Natural killer cell (primary cell): ENCODE results near the gene DHRS4L2. TPM values are rescaled to one million over a fixed set of nuclear protein-coding genes. Genes with fewer than 3 reads are reported as not detected.
"Not testable (repeated sequence)": the region's sequence is repeated elsewhere in the genome, so short reads cannot be mapped to it uniquely, and the experiment has no call there.

ENCODE experiments used
- ATAC-seq, 3 donors: fragments of 150-1000 bp in 2 of 3; fragments of 200-7000 bp in 1 of 3; cut with Tn5 transposase; 1 replicate in 1 of 3; 2 replicates in 2 of 3; pipeline ENCODE4 v1.10.0; 2021; ENCODE audit warnings: mild to moderate bottlenecking in 2 of 3, moderate library complexity in 2 of 3
- DNase-seq, 2 donors: peaks; one replicate each; pipeline versions ENCODE4 v3.0.0 to v3.0.0-alpha.2; 2013 to 2021; ENCODE audit warnings: mixed read lengths in 1 of 2
- H3K27ac ChIP-seq: one replicate; pipeline ENCODE4 v1.5.1; 2013; ENCODE audit warnings: mild to moderate bottlenecking, low read length
- H3K27me3 ChIP-seq: one replicate; pipeline ENCODE4 v1.6.1; 2013; ENCODE audit warnings: low read length; ENCODE audit not compliant: control insufficient read depth, insufficient read depth
- H3K36me3 ChIP-seq: one replicate; pipeline ENCODE4 v1.6.1; 2013; ENCODE audit warnings: low read length; ENCODE audit not compliant: control insufficient read depth, insufficient read depth
- H3K4me1 ChIP-seq: one replicate; pipeline ENCODE4 v1.6.1; 2013; ENCODE audit warnings: low read length; ENCODE audit not compliant: control insufficient read depth, insufficient read depth
- H3K4me3 ChIP-seq: one replicate; pipeline ENCODE4 v1.5.1; 2013; ENCODE audit warnings: low read length
- H3K9me3 ChIP-seq: one replicate; pipeline ENCODE4 v1.6.1; 2013; ENCODE audit warnings: low read length; ENCODE audit not compliant: control insufficient read depth, insufficient read depth
- H3K27ac Mint-ChIP-seq, 2 donors: one replicate each; pipeline ENCODE4 v1.8.0; 2022; ENCODE audit warnings: mild to moderate bottlenecking in 2 of 2, mixed read lengths in 2 of 2, moderate library complexity in 1 of 2
- H3K27me3 Mint-ChIP-seq, 2 donors: one replicate each; pipeline ENCODE4 v1.8.0; 2022; ENCODE audit warnings: low read depth in 2 of 2, mixed read lengths in 2 of 2
- H3K36me3 Mint-ChIP-seq: one replicate; pipeline ENCODE4 v1.8.0; 2022; ENCODE audit warnings: mixed read lengths
- H3K4me1 Mint-ChIP-seq, 2 donors: one replicate each; pipeline ENCODE4 v1.8.0; 2022; ENCODE audit warnings: mixed read lengths in 2 of 2
- H3K4me3 Mint-ChIP-seq: one replicate; pipeline ENCODE4 v1.8.0; 2022; ENCODE audit warnings: mild to moderate bottlenecking, moderate library complexity, mixed read lengths
- H3K9me3 Mint-ChIP-seq, 2 donors: one replicate each; pipeline ENCODE4 v1.8.0; 2022; ENCODE audit warnings: mixed read lengths in 2 of 2
- CTCF ChIP-seq: fragments of 200-600 bp; IDR thresholded peaks from one replicate; pipeline ENCODE4 v1.8.0; 2022; ENCODE audit warnings: antibody characterized with exemption
- WGBS: methylation state at CpG from one replicate; pipeline ENCODE4 v1.1.7; 2013; ENCODE audit warnings: missing lambda C conversion rate; ENCODE audit not compliant: insufficient coverage; 5-methylcytosine and 5-hydroxymethylcytosine counted together
- intact Hi-C: fragments of 100-400 bp; cut with micrococcal nuclease; formaldehyde crosslinking; loops from one replicate; pipeline ENCODE4 v1.14.2; 2022
- total RNA-seq, 4 donors: library from RNA; stranded (reverse); fragments of 120-200 nt in 1 of 4; gene quantifications; one replicate each; pipeline versions ENCODE4 v1.2.3 to v1.2.4, GENCODE V29; 2013 to 2022

DHRS4L2 gene
- total RNA-seq, 3 donors from 2014 or later (not counting 1 experiment from before 2014, with no cell fraction given) = 8.6 to 12.4 (median 9.7) TPM

- Histone ChIP-seq H3K9me3 (peaks cover 5% of the 10 kb centered on the region), H3K4me3 (no peak overlapping the region), H3K36me3 (no peaks in the 10 kb centered on the region), H3K4me1 (peaks cover 21% of the 10 kb centered on the region), H3K27me3 (no peaks in the 10 kb centered on the region), H3K27ac (no peak overlapping the region)
- no peak for ATAC-seq
- WGBS = 92% methylated on average over 8 of the region's 8 CpGs
- Mint-ChIP-seq H3K4me3 (no peak overlapping the region), H3K9me3 (no peaks in the 10 kb centered on the region), H3K27me3 (no peaks in the 10 kb centered on the region), H3K36me3 (no peaks in the 10 kb centered on the region), H3K27ac (peak overlapping the region in 1 of 2 donors; percentile 23), H3K4me1 (peaks cover 31 to 36% of the 10 kb centered on the region in 2 donors)
- TF ChIP-seq CTCF = no peak
- DNase-seq = no peak
- intact Hi-C loops = no loop called here
Observed at GRCh38 chr14:23951590-23952201, 37.0 kb upstream of the DHRS4L2 start.

- peaks cover 21% of the 10 kb centered on the region for H3K4me1 ChIP-seq
- H3K27ac Mint-ChIP-seq = peak overlapping the region; percentile 85 to 95
- not testable (repeated sequence) for ATAC-seq, H3K9me3 ChIP-seq, H3K27me3 Mint-ChIP-seq, DNase-seq, H3K27me3 ChIP-seq, H3K9me3 Mint-ChIP-seq, H3K36me3 Mint-ChIP-seq, H3K36me3 ChIP-seq
- H3K4me3 ChIP-seq = peak overlapping the region; percentile 66
- WGBS = 73% methylated on average over 6 of the region's 6 CpGs
- intact Hi-C loops = loop anchor here (1.0 kb wide), 1 partner anchor 321 kb away; no protein-coding TSS in a partner anchor
- peak overlapping the region; percentile 61 for H3K27ac ChIP-seq
- H3K4me3 Mint-ChIP-seq = peak overlapping the region; percentile 92
- H3K4me1 Mint-ChIP-seq = peaks cover 29 to 31% of the 10 kb centered on the region in 2 donors
Observed at GRCh38 chr14:23953116-23953463, 35.6 kb upstream of the DHRS4L2 start.

- peaks cover 5% of the 10 kb centered on the region for H3K9me3 ChIP-seq
- H3K36me3 Mint-ChIP-seq = no peaks in the 10 kb centered on the region
- TF ChIP-seq CTCF = peak; percentile 78
- peak; percentile 88 to 94 (median 89) for ATAC-seq
- H3K4me3 ChIP-seq = peak within 1 kb of the TSS; percentile 66
- H3K27me3 Mint-ChIP-seq = no peaks in the 10 kb centered on the region
- intact Hi-C loops = loop anchor here (1.0 kb wide), 2 partner anchors 321 to 364 kb away; no protein-coding TSS in a partner anchor
- peak within 1 kb of the TSS; percentile 61 for H3K27ac ChIP-seq
- peaks cover 25 to 31% of the 10 kb centered on the region in 2 donors for H3K4me1 Mint-ChIP-seq
- peak within 1 kb of the TSS; percentile 85 to 95 for H3K27ac Mint-ChIP-seq
- H3K36me3 ChIP-seq = peaks cover 3% of the 10 kb centered on the region
- peaks cover 21% of the 10 kb centered on the region for H3K4me1 ChIP-seq
- no peaks in the 10 kb centered on the region for H3K27me3 ChIP-seq
- H3K4me3 Mint-ChIP-seq = peak within 1 kb of the TSS; percentile 92
- peak; percentile 67 to 91 for DNase-seq
- H3K9me3 Mint-ChIP-seq = no peaks in the 10 kb centered on the region
- under 1% methylated on average over 44 of the region's 44 CpGs for WGBS
Observed at GRCh38 chr14:23953464-23954278, 35.1 kb upstream of the DHRS4L2 start, which contains the start of gene DHRS4. Gene DHRS4 (plus strand): TSS chr14:23953770. CDS start chr14:23953789, 19 bp downstream.

- Histone ChIP-seq H3K27ac (peak overlapping the region; percentile 61), H3K4me1 (peaks cover 21% of the 10 kb centered on the region), H3K4me3 (peak overlapping the region; percentile 66)
- DNase-seq, H3K36me3 ChIP-seq, H3K27me3 Mint-ChIP-seq, H3K36me3 Mint-ChIP-seq, H3K9me3 ChIP-seq, H3K9me3 Mint-ChIP-seq, H3K27me3 ChIP-seq: not testable (repeated sequence)
- peak in 1 of 3 donors; percentile 20 for ATAC-seq
- intact Hi-C loops = loop anchor here (1.0 kb wide), 1 partner anchor 365 kb away; no protein-coding TSS in a partner anchor
- Mint-ChIP-seq H3K4me1 (peaks cover 25 to 31% of the 10 kb centered on the region in 2 donors), H3K27ac (peak overlapping the region; percentile 85 to 95), H3K4me3 (peak overlapping the region; percentile 92)
- TF ChIP-seq CTCF = peak; percentile 43
- WGBS = 6% methylated on average over 5 of the region's 6 CpGs
Observed at GRCh38 chr14:23954279-23954614, 34.5 kb upstream of the DHRS4L2 start.

- H3K9me3 Mint-ChIP-seq, ATAC-seq: not testable (repeated sequence)
Observed at GRCh38 chr14:23954965-23955364, 33.8 kb upstream of the DHRS4L2 start.

More at GRCh38 chr14:23954965-23955364, 33.8 kb upstream of the DHRS4L2 start:
- not testable (repeated sequence) for H3K9me3 ChIP-seq, H3K36me3 Mint-ChIP-seq, H3K27me3 ChIP-seq, H3K4me3 ChIP-seq, H3K36me3 ChIP-seq, H3K27ac ChIP-seq, H3K27ac Mint-ChIP-seq, H3K27me3 Mint-ChIP-seq, DNase-seq, H3K4me3 Mint-ChIP-seq
- peaks cover 21% of the 10 kb centered on the region for H3K4me1 ChIP-seq
- intact Hi-C loops = loop anchor here (1.0 kb wide), 1 partner anchor 366 kb away; no protein-coding TSS in a partner anchor
- H3K4me1 Mint-ChIP-seq = peaks cover 25 to 31% of the 10 kb centered on the region in 2 donors
- WGBS = 94% methylated on average over 18 of the region's 20 CpGs
